Upper lobe of right lung (tissue), 1 donor: ENCODE measurements around the gene EXOC3L1. TPM values are rescaled to one million over a fixed set of nuclear protein-coding genes. Genes with fewer than 3 reads are reported as not detected.

Experiments
- ATAC-seq: fragments of 200-7000 bp; cut with Tn5 transposase; one replicate; pipeline ENCODE4 v1.9.1; 2020; ENCODE audit warnings: mild to moderate bottlenecking, moderate library complexity
- DNase-seq: peaks from one replicate; pipeline ENCODE4 v3.0.0-alpha.2; 2020
- H3K27ac ChIP-seq: fragments of 200-600 bp; one replicate; pipeline ENCODE4 v1.8.0; 2022
- H3K27me3 ChIP-seq: fragments of 200-600 bp; one replicate; pipeline ENCODE4 v1.8.0; 2022; ENCODE audit warnings: mild to moderate bottlenecking
- H3K36me3 ChIP-seq: fragments of 200-600 bp; one replicate; pipeline ENCODE4 v1.8.0; 2022
- H3K4me1 ChIP-seq: fragments of 200-600 bp; one replicate; pipeline ENCODE4 v1.8.0; 2022
- H3K4me3 ChIP-seq: fragments of 200-600 bp; one replicate; pipeline ENCODE4 v1.8.0; 2022; ENCODE audit warnings: mild to moderate bottlenecking
- H3K9me3 ChIP-seq: fragments of 200-600 bp; one replicate; pipeline ENCODE4 v1.8.0; 2022
- intact Hi-C: fragments of 100-400 bp; cut with DNase I; formaldehyde crosslinking; loops from one replicate; pipeline ENCODE4 v1.11.0; 2022
- total RNA-seq: library from RNA; stranded (reverse); fragmentation: NEBNext Ultra II Directional; extraction: Animal tissue kit (Norgen Biotek cat#: 25700); gene quantifications from one replicate; pipeline ENCODE4 v1.2.1, GENCODE V29; 2021
- TF ChIP-seq, protein P1 (sequence below): fragments of 200-600 bp; IDR thresholded peaks from one replicate; pipeline ENCODE4 v1.8.0; 2022; ENCODE audit warnings: antibody characterized with exemption
- donor health status: DM: no; HTN: yes; CAD: no; lungs with severe emphysema.

EXOC3L1 gene
- total RNA-seq, 1 donor from 2014 or later, result 17.1 TPM

DNA sequence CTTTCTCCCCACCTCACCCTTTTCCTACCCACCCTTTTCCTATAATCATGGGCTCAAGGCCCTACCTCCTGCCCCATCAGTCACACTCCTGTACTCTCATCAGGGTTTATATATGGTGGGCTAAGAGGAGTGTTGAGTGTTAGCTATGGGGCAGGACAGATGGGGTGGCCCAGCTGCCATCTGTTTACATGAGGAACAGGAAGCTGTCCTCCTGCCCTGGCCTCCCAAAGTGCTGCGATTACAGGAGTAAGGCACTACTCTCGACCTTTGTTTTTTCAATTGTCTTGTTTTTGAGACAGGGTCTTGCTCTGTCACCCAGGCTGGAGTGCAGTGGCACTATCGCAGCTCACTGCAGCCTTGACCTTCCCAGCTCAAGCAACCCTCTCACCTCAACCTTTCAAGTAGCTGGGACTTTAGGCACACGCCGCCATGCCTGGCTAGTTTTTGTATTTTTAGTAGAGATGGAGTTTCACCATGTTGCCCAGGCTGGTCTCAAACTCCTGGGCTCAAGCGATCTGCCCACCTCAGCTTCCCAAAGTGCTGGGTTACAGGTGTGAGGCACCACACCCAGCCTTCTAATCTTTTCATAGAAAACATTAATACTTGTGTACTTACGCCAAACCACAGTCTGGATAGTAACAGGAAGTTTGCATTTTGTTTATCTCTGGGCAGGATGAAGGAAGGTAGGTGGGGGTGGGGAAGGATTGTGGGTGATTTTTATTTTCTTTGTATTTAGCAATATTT, 31.9 kb downstream of the EXOC3L1 start:
- H3K27ac ChIP-seq, result no peak overlapping the region
- H3K4me1 ChIP-seq, result peaks cover 26% of the 10 kb centered on the region
- DNase-seq (no peak), ATAC-seq (no peak)
- no peak overlapping the region for H3K4me3 ChIP-seq
- H3K27me3 ChIP-seq, result peaks cover 4% of the 10 kb centered on the region
- no peaks in the 10 kb centered on the region for H3K9me3 ChIP-seq
- intact Hi-C loops, result loop anchor here (10.0 kb wide), 1 partner anchor 183 kb away; no protein-coding TSS in a partner anchor
- TF ChIP-seq, protein P1, sequence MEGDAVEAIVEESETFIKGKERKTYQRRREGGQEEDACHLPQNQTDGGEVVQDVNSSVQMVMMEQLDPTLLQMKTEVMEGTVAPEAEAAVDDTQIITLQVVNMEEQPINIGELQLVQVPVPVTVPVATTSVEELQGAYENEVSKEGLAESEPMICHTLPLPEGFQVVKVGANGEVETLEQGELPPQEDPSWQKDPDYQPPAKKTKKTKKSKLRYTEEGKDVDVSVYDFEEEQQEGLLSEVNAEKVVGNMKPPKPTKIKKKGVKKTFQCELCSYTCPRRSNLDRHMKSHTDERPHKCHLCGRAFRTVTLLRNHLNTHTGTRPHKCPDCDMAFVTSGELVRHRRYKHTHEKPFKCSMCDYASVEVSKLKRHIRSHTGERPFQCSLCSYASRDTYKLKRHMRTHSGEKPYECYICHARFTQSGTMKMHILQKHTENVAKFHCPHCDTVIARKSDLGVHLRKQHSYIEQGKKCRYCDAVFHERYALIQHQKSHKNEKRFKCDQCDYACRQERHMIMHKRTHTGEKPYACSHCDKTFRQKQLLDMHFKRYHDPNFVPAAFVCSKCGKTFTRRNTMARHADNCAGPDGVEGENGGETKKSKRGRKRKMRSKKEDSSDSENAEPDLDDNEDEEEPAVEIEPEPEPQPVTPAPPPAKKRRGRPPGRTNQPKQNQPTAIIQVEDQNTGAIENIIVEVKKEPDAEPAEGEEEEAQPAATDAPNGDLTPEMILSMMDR, result no peak
- no peaks in the 10 kb centered on the region for H3K36me3 ChIP-seq

DNA sequence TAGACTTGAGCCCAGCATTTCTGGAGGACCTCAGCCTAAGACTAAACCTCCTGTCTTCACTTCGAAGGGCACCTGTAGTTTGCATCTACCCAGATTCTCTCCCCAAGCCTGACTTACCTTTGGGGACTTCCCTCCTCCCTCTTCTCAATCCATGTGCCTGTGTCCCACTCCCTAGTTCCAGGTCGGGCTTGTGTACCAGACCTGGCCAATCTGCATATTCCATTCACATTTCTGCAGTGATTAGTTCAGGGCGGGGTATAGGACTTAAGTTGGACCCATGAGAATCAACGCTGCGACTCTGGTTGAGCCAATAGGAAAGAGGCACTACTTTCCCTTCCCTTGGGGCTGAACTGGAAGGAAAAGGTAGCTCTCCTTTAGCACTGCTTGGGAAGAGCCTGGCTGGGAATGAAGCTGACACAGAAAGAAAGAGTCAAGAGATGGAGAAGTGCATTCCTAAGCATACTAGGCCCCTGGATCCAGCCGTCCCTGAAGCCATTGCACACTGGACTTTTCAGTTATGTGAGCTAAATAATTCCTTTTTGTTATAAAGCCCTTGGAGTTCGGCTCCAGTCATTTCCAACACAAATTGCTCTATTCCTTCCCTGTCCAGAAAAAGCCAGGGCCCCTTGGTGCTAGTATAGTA, 32.7 kb downstream of the EXOC3L1 start:
- Histone ChIP-seq H3K27me3 (no peaks in the 10 kb centered on the region), H3K27ac (no peak overlapping the region), H3K4me3 (no peak overlapping the region), H3K9me3 (no peaks in the 10 kb centered on the region), H3K4me1 (peaks cover 18% of the 10 kb centered on the region), H3K36me3 (no peaks in the 10 kb centered on the region)
- intact Hi-C loops, result loop anchor here (10.0 kb wide), 1 partner anchor 182 kb away; no protein-coding TSS in a partner anchor
- TF ChIP-seq, protein P1, result no peak
- no peak for ATAC-seq
- no peak for DNase-seq

DNA sequence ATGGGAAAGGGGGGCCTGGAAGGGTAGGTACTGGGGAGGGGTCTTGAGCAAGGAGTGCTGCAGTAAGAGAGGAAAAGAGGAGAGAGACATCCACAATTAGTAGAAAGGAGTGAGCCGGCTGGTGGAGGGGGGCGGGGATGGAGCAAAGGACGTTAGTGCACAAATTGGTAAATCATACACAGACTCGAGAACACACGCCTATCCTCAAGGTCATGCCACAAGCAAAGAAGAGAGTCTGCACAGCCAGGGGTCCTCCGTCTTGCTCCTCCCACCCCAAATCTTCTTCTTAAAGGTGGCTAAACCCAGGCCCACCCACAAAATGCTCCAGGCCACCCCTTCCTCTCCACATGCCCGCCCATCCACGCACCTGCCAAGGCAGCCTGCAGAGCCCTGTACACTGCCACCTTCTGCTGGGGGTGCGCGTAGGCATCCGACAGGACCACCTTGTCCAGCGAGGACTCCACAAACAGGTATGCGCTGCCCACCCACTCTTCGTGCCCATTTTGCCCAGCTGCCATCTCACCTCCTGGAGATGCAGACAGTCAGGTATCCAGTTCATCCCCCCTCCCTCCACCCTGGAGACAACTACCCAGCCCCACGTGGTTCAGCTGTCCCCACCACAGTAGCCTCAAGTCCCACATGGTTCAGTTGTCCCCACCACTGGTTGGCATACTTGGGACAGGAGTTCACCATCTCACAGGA, 33.6 kb downstream of the EXOC3L1 start:
- H3K4me3 ChIP-seq, result no peak overlapping the region
- H3K4me1 ChIP-seq, result peaks cover 10% of the 10 kb centered on the region
- no peak overlapping the region for H3K27ac ChIP-seq
- no peak for DNase-seq
- ATAC-seq, result no peak
- intact Hi-C loops, result loop anchor here (10.0 kb wide), 1 partner anchor 181 kb away; no protein-coding TSS in a partner anchor
- no peaks in the 10 kb centered on the region for H3K9me3 ChIP-seq
- TF ChIP-seq, protein P1, result no peak
- no peaks in the 10 kb centered on the region for H3K36me3 ChIP-seq
- H3K27me3 ChIP-seq, result no peaks in the 10 kb centered on the region

DNA sequence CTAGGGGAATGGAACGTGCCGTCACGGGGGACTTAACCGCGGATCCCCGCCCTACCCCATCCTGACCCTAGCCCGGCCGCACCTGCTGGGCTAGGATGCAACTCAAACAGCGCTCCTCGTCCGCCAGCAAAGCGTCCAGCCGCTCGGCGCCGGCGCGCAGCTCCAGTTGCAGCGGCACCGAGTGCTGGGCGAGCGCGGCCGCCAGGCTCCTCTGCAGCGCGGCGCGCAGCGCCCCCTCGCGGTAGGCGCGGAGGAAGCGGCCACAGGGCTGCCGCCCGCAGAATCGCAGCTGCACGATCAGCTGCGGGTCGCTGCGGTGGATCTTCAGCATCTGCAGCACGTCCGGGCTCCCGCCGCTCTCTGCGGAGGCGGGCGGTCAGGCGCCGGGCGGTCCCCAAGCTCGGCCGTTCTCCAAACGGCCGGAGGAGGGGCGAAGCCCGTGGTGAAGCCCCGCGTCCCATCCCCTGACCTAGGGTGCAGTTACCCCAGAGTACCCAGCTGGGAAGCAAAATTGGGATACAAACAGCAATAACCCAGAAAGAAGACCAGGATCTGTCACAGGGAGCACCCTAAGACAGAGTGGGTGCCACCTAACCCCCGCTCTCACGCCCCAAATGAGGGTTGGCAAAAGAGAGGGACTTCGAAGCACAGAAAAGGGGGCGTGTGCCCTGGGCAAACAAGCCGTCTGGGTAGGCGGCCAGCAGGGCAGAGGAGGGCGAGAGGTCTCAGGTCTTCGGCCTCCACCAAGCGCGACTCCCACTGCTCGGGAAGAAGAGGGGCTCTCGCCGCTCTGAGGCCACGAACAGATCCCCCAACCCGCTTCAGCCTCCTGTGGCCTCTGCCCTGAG, 34.4 kb downstream of the EXOC3L1 start:
- intact Hi-C loops, result loop anchor here (10.0 kb wide), 1 partner anchor 181 kb away; no protein-coding TSS in a partner anchor
- peak overlapping the region; percentile 8 for H3K4me3 ChIP-seq
- no peaks in the 10 kb centered on the region for H3K9me3 ChIP-seq
- H3K27me3 ChIP-seq, result no peaks in the 10 kb centered on the region
- ATAC-seq (peak; percentile 78), DNase-seq (peak; percentile 89)
- H3K36me3 ChIP-seq, result no peaks in the 10 kb centered on the region
- TF ChIP-seq, protein P1, result peak; percentile 96
- peaks cover 12% of the 10 kb centered on the region for H3K4me1 ChIP-seq
- H3K27ac ChIP-seq, result no peak overlapping the region
